ENCODE data around the gene ATG13.

DNA sequence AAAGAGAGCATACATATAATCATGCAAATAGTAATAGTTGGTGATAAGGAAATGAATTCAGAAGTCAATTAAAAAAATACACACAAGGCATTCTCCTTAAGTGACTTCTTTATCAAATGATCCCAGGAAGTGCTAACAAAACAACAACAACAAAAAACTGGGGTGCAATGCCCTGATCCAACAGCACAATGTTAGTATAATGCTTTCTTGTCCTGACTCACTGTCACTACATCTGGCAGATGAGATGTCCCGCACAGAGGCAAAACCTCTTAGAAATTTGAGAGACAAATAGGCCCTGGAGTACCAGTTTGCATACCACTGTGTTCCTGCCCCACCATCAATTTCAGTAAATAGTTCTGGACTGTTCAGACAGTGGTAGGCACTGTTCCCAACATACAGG lies 12.6 kb upstream of the ATG13 start:
- TF ChIP-seq EZH2phosphoT487 (IDR thresholded peaks at IDR 0.05; ENCODE audit: low read depth) (no peak), CTCF (IDR thresholded peaks at IDR 0.05; ENCODE audit: low read depth, low read length) (no peak)

Data from OCI-LY3 (cell line).